OCI-LY1 (cell line): Measurements from ENCODE around the gene CTNNA3.

Source experiments
- EZH2 ChIP-seq: fragments of 200-600 bp; sonication (generic), shearing (Covaris generic); IDR thresholded peaks from 2 replicates; pipeline ENCODE4 v1.8.0; 2017; ENCODE audit warnings: borderline replicate concordance, mixed run types, mild to moderate bottlenecking, antibody characterized with exemption, low read length, moderate library complexity, mixed read lengths
- TF ChIP-seq, protein P1 (sequence below): fragments of 200-600 bp; sonication (generic), shearing (Covaris generic); IDR thresholded peaks from 2 replicates; pipeline ENCODE4 v1.5.1; 2017; ENCODE audit warnings: mild to moderate bottlenecking, antibody characterized with exemption, low read length, moderate library complexity, mixed read lengths

DNA sequence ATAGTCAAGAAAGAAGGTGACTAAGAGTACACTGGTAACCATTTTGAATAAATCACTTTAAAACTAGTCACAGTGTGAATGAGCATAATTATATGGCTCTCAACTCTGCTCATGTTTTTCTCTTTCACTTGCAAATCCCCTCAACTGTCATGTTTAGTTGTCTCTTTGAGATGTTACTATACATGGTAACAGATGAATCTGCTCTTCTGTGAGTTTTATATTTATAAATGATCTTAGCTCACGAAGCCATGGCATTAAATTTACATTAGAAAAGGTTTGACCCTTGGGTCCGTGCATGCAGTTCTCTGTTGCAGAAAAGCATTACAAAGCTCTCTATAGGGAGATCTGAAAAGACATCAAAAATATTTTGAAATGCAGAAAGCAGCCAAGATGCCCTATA lies 803.1 kb downstream of the CTNNA3 start:
- TF ChIP-seq, protein P1, sequence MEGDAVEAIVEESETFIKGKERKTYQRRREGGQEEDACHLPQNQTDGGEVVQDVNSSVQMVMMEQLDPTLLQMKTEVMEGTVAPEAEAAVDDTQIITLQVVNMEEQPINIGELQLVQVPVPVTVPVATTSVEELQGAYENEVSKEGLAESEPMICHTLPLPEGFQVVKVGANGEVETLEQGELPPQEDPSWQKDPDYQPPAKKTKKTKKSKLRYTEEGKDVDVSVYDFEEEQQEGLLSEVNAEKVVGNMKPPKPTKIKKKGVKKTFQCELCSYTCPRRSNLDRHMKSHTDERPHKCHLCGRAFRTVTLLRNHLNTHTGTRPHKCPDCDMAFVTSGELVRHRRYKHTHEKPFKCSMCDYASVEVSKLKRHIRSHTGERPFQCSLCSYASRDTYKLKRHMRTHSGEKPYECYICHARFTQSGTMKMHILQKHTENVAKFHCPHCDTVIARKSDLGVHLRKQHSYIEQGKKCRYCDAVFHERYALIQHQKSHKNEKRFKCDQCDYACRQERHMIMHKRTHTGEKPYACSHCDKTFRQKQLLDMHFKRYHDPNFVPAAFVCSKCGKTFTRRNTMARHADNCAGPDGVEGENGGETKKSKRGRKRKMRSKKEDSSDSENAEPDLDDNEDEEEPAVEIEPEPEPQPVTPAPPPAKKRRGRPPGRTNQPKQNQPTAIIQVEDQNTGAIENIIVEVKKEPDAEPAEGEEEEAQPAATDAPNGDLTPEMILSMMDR: no peak
- no peak for TF ChIP-seq EZH2
